Activated T-cell treated with anti-CD3 and anti-CD28 coated beads, Interleukin-2, amount 50 U/mL, for 24 hours (primary cell): ENCODE data around the gene ALOX15B.

ENCODE experiments used
- DNase-seq: peaks from one replicate; pipeline ENCODE4 v3.0.0-alpha.2; 2020
- H3K27ac Mint-ChIP-seq: 2 replicates; pipeline ENCODE4 v1.8.0; 2020; ENCODE audit warnings: mild to moderate bottlenecking, mixed read lengths
- H3K27me3 Mint-ChIP-seq: 2 replicates; pipeline ENCODE4 v1.8.0; 2020; ENCODE audit warnings: mixed read lengths
- H3K36me3 Mint-ChIP-seq: 2 replicates; pipeline ENCODE4 v1.8.0; 2020; ENCODE audit warnings: low read depth, mixed read lengths
- H3K4me1 Mint-ChIP-seq: 2 replicates; pipeline ENCODE4 v1.8.0; 2020; ENCODE audit warnings: low read depth, mixed read lengths
- H3K4me3 Mint-ChIP-seq: 2 replicates; pipeline ENCODE4 v1.8.0; 2020; ENCODE audit warnings: mild to moderate bottlenecking, moderate library complexity, mixed read lengths
- H3K9me3 Mint-ChIP-seq: 2 replicates; pipeline ENCODE4 v1.8.0; 2020; ENCODE audit warnings: mixed read lengths

Gene ALOX15B

DNA sequence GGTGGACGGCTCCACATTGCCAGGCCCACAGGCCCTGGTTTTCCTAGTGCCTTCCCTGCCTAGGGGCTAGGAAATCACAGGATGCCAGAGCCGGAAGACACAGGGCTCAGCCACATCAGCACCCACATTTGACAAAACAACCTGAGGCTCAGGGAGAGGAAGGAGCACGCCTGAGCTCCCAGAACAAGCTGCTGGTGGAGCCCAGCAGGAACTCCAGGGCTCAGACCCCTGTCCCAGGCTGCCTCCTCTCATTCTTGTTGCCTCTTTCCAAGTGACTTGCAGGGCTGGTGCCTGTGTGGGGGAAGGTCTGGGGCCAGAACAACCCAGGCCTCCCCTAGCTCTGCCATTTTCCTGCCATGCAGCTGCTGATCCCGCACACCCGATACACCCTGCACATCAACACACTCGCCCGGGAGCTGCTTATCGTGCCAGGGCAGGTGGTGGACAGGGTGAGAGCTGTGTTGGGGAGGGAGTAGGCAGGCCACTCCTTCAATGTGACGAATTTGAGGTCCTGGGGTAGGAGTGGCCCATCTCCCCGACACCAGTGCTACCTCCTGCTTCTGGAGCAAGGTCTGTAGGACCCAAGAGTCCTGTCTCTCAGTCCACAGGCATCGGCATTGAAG is 7.6 kb downstream of the ALOX15B start:
- no peak for DNase-seq
- Mint-ChIP-seq H3K36me3 (no peaks in the 10 kb centered on the region), H3K27ac (no peak overlapping the region), H3K27me3 (peaks cover 3% of the 10 kb centered on the region), H3K9me3 (no peaks in the 10 kb centered on the region), H3K4me1 (peaks cover 1% of the 10 kb centered on the region), H3K4me3 (no peak overlapping the region)

DNA sequence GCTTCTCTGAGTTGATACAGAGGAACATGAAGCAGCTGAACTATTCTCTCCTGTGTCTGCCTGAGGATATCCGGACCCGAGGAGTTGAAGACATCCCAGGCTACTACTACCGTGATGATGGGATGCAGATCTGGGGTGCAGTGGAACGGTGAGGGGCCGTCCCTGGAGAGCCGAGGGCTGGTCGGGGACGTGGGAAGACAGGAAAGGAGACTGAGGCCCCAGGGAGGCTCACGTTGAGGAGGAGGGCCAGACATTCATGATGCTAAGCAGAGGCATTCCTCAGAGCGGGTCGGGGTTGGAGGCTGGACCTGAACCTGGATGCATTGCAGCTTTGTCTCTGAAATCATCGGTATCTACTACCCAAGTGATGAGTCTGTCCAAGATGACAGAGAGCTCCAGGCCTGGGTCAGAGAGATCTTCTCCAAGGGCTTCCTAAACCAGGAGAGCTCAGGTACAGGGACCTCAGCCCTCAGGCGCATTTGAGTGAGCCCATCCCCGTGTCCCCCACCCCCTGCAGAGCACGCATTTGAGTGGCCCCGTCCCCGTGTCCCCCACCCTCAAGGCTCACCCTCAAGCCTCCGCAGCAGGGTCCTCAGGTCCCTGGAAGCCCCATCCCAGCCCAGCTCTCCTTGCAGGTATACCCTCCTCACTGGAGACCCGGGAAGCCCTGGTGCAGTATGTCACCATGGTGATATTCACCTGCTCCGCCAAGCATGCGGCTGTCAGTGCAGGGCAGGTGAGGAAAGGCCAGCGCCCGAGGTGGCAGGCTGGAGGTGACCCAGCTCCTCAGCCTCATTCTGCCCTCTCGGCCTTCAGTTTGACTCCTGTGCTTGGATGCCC is 8.3 kb downstream of the ALOX15B start:
- Mint-ChIP-seq H3K9me3 (no peaks in the 10 kb centered on the region), H3K27ac (no peak overlapping the region), H3K27me3 (no peaks in the 10 kb centered on the region), H3K4me1 (no peaks in the 10 kb centered on the region), H3K36me3 (no peaks in the 10 kb centered on the region), H3K4me3 (no peak overlapping the region)
- no peak for DNase-seq

DNA sequence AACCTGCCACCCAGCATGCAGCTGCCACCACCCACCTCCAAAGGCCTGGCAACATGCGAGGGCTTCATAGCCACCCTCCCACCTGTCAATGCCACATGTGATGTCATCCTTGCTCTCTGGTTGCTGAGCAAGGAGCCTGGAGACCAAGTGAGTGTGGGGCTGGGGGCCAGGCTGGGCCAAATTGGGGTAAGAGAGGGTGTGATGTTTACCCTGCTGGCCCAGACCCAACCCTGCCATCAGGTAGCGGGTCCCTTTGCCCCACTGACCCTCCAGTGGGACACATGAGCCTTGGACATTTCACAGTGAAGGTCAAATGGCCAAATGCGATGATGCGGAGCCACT is 8.9 kb downstream of the ALOX15B start:
- H3K4me1 Mint-ChIP-seq = no peaks in the 10 kb centered on the region
- H3K4me3 Mint-ChIP-seq = no peak overlapping the region
- no peaks in the 10 kb centered on the region for H3K27me3 Mint-ChIP-seq
- no peak for DNase-seq
- no peaks in the 10 kb centered on the region for H3K9me3 Mint-ChIP-seq
- no peak overlapping the region for H3K27ac Mint-ChIP-seq
- no peaks in the 10 kb centered on the region for H3K36me3 Mint-ChIP-seq

DNA sequence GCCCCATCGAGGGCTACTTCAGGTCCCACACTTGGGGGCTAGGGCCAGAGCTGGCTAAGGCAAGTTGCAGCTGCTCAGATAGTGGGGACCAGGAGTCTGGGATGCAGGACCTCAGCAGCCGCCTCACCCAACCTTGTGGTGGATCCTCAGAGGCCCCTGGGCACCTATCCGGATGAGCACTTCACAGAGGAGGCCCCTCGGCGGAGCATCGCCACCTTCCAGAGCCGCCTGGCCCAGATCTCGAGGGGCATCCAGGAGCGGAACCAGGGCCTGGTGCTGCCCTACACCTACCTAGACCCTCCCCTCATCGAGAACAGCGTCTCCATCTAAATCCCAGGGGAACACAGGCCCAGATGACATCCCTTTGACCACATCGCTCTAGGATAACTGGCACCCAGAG is 9.4 kb downstream of the ALOX15B start:
- H3K27me3 Mint-ChIP-seq = no peaks in the 10 kb centered on the region
- no peaks in the 10 kb centered on the region for H3K4me1 Mint-ChIP-seq
- DNase-seq = no peak
- H3K27ac Mint-ChIP-seq = no peak overlapping the region
- no peak overlapping the region for H3K4me3 Mint-ChIP-seq
- no peaks in the 10 kb centered on the region for H3K36me3 Mint-ChIP-seq
- no peaks in the 10 kb centered on the region for H3K9me3 Mint-ChIP-seq

DNA sequence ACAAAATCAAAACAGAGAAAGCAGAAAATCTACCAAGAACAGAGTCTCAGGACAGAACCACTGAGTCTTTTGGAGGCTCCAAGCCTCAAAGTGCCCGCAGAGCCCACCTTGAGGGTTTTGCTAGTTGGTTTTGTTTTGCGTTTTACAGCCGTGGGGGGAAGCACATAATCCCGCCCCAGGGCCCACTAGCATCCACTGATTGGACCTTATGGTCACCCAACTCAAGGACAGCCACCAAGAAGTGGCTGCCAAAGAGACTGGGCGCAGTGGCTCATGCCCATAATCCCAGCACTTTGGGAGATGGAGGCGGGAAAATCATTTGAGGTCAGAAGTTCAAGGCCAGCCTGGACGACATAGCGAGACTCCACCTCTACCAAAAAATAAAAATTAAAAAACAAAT is 9.9 kb downstream of the ALOX15B start:
- H3K9me3 Mint-ChIP-seq = no peaks in the 10 kb centered on the region
- no peak overlapping the region for H3K27ac Mint-ChIP-seq
- no peaks in the 10 kb centered on the region for H3K27me3 Mint-ChIP-seq
- no peaks in the 10 kb centered on the region for H3K36me3 Mint-ChIP-seq
- H3K4me1 Mint-ChIP-seq = no peaks in the 10 kb centered on the region
- no peak for DNase-seq
- no peak overlapping the region for H3K4me3 Mint-ChIP-seq

DNA sequence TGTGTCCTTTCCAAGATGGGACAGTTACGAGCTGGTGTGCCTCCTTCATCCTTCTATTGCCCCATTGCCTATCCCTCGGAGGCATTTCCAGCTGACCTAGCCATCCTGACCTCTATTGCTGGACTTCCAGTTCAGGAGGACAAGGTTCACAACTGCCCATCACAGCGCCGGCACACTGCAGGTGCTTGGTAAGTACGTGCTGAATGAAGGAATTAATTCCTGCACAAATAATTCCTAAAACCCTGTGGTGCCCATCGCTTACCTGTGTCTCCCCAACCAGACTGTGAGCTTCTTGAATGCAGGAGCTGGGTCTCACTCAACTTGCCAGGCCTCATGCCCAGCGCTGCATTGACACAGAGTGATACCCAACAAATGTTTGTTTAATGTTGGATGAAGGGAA is 13.0 kb downstream of the ALOX15B start:
- Mint-ChIP-seq H3K36me3 (no peaks in the 10 kb centered on the region), H3K4me3 (no peak overlapping the region), H3K27me3 (peaks cover 10% of the 10 kb centered on the region), H3K9me3 (no peaks in the 10 kb centered on the region), H3K4me1 (peaks cover 14% of the 10 kb centered on the region), H3K27ac (no peak overlapping the region)
- DNase-seq = no peak

DNA sequence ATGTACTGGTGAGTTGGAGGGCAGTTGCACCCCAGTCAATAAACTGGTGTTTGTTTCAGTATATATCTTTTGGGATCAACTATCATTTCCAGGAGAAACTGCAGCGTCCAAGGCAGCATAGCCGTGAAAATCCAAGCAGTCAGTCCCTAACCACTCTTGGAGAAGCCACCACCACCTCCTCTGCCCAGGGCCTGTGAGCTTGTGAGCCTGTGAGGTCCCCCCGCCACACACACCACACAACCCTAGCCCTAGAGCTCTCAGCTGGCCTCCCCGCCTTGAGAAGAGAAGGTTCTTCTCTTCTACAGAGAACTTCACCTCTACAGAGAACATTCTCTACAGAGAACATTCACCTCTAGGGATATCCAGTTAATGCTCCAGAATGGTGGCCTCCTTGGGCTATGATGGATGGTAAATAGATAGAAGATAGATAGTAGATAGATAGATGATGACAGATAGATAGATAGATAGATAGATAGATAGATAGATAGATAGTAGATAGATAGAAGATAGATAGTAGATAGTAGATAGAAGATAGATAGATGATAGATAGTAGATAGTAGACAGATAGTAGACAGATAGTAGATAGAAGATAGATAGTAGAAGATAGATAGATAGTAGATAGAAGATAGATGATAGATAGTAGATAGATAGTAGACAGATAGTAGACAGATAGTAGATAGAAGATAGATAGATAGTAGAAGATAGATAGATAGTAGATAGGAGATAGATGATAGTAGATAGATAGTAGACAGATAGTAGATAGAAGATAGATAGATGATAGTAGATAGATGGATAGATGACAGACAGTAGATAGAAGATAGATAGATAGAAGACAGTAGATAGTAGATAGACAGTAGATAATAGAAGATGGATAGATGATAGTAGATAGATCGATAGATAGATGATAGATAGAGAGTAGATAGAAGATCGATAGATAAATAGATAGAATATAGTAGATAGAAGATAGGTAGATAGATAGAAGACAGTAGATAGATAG is 13.7 kb downstream of the ALOX15B start:
- Mint-ChIP-seq H3K36me3 (no peaks in the 10 kb centered on the region), H3K27me3 (peaks cover 17% of the 10 kb centered on the region), H3K27ac (no peak overlapping the region), H3K9me3 (no peaks in the 10 kb centered on the region), H3K4me1 (peaks cover 18% of the 10 kb centered on the region), H3K4me3 (no peak overlapping the region)
- DNase-seq = no peak

DNA sequence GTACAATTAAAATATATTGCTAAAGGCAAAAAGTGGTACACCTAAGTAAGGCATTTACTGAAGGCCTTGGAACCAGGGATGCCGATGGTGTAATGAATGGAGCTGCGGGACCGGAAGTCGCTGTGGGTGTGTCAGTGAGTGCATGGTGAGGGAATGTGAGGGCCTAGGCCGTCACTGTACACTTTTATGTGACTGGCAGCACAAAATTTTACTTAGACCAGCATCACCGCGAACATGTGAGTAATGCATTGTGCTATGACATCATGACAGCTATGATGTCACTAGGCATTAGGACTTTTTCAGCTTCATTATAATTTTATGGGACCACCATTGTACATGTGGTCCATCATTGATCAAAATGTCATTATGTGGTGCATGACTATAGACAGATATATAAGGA is 14.7 kb downstream of the ALOX15B start:
- Mint-ChIP-seq H3K4me3 (no peak overlapping the region), H3K27me3 (peaks cover 24% of the 10 kb centered on the region), H3K9me3 (no peaks in the 10 kb centered on the region), H3K27ac (no peak overlapping the region), H3K4me1 (peaks cover 19% of the 10 kb centered on the region), H3K36me3 (no peaks in the 10 kb centered on the region)
- DNase-seq = no peak

DNA sequence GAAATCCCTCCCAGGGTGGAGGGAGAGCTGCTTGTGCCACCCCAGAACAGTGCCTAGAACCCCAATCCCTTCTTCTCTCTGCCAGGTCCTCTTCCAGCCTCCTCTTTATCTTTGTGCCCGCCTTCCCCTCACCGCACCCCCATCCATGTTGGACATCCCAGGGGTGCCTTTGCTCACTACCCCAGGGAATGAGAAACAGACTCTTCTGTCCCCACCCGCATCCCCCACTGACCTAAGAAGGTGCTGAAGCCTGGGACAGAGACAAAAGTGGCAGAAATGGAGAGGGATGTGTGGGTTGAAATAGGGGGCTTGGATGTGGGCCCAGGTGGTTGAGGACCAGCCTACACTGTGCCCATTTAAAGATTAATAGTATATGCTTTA is 17.0 kb downstream of the ALOX15B start:
- no peak overlapping the region for H3K27ac Mint-ChIP-seq
- H3K4me1 Mint-ChIP-seq = peaks cover 19% of the 10 kb centered on the region
- H3K27me3 Mint-ChIP-seq = peaks cover 46% of the 10 kb centered on the region
- H3K36me3 Mint-ChIP-seq = no peaks in the 10 kb centered on the region
- no peak overlapping the region for H3K4me3 Mint-ChIP-seq
- no peaks in the 10 kb centered on the region for H3K9me3 Mint-ChIP-seq
- no peak for DNase-seq

DNA sequence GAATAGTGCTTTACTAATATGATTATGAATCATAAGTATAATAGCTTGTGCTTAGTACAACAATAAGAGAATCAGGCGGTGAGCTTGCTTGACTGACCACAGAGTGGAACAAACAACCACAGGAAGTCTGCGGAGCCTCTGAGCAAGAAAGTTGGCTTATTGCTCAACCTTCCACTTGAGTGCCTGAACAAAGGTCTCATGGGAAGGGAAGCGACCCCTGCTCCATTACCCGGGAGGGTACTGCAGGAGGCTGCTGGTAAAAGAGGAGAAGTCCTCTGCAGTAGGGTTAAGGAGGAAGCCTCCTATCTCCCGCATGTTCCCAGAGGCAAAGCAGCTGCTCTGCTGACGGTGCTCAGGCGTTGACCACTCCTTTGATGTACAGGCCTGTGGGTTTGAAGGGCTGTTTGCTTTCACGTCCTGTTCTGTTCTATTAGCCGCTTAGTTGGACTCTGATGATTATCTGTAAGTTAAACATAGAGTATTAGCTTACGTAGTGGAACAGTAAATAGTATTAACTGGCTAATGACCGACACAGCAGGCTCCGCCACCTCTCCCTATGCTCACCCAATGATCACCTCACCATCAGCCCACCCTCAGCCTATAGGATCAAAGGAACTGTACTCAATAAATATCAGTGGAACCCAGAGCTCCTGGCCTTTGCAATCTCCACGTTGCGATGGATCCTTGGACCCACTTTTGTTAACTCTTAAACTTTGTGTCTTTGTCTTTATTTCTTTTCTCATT is 17.5 kb downstream of the ALOX15B start:
- DNase-seq = no peak
- Mint-ChIP-seq H3K27ac (no peak overlapping the region), H3K36me3 (no peaks in the 10 kb centered on the region), H3K9me3 (no peaks in the 10 kb centered on the region), H3K27me3 (peaks cover 51% of the 10 kb centered on the region), H3K4me3 (no peak overlapping the region), H3K4me1 (peaks cover 19% of the 10 kb centered on the region)

DNA sequence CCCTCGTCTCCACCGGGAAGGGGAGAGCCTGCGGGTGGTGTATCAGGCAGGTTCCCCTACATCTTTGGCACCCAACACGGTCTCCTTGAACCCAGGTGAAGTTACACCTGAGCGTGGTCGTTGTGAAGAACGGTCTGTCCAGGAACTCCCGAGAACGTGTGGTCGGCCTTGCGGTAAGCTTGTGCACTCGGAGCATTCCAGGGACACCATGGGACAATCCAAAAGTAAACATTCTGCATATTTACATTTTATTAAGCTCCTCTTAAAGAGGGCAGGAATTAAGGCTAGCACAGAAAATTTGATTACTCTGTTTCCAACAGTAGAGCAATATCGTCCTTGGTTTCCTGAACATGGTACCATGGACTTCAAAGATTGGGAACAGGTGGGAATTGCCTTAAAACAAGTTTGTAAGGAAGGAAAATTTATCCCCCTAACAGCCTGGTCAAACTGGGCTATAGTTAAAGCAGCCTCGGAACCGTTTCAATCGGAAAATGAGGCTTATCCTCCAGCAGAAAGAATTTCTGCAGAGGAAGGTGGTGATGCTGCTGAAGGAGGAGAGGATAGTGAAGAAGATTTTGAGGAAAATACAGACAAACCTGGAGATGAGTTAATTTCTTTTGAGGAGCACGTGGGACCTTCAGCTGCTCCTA is 18.2 kb downstream of the ALOX15B start:
- no peaks in the 10 kb centered on the region for H3K36me3 Mint-ChIP-seq
- peaks cover 19% of the 10 kb centered on the region for H3K4me1 Mint-ChIP-seq

DNA sequence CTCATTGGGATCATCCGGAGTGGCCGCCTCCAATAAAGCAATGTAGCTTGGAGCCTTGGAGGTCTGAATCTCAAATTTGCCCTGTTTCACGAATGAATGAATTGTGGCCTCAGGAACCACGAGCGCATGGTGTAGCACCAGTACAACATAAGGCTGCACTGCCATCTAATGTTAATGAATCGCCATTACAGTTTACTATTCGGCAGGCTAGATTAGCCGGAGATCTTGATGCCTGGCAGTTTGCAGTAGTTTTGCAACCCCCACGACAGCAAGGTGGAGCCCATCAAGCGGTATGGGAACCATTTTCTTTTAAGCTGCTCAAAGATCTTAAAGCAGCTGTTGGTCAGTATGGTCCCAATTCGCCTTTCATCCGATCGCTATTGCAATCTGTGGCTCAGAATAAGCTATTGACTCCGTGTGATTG is 18.8 kb downstream of the ALOX15B start:
- Mint-ChIP-seq H3K4me3 (no peak overlapping the region), H3K9me3 (no peaks in the 10 kb centered on the region), H3K36me3 (no peaks in the 10 kb centered on the region), H3K4me1 (peaks cover 20% of the 10 kb centered on the region), H3K27me3 (peaks cover 64% of the 10 kb centered on the region), H3K27ac (no peak overlapping the region)
- peak; percentile 65 for DNase-seq

More for the DNA sequence above, 18.2 kb downstream of the ALOX15B start:
- Mint-ChIP-seq H3K27ac (no peak overlapping the region), H3K9me3 (no peaks in the 10 kb centered on the region), H3K27me3 (peaks cover 58% of the 10 kb centered on the region), H3K4me3 (no peak overlapping the region)
- no peak for DNase-seq

DNA sequence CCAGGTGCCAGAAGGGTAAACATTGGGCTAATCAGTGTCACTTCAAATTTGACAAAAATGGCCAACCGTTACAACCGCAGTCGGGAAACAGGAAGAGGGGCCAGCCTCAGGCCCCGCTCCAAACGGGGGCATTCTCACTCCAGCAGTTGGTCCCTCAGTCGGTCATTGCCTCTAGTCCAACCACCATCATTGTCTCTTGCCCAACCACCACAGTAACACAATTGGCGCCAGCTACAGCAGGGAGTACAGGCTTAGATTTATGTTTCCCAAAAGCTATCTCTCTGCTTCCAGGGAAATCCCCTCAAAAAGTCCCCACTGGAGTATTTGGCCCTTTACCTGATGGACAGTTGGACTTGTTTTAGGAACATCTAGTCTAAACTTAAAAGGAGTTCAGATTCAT is 20.3 kb downstream of the ALOX15B start:
- Mint-ChIP-seq H3K9me3 (no peaks in the 10 kb centered on the region), H3K36me3 (no peaks in the 10 kb centered on the region), H3K4me3 (no peak overlapping the region), H3K4me1 (peaks cover 21% of the 10 kb centered on the region), H3K27ac (no peak overlapping the region), H3K27me3 (peaks cover 76% of the 10 kb centered on the region)
- DNase-seq = no peak

DNA sequence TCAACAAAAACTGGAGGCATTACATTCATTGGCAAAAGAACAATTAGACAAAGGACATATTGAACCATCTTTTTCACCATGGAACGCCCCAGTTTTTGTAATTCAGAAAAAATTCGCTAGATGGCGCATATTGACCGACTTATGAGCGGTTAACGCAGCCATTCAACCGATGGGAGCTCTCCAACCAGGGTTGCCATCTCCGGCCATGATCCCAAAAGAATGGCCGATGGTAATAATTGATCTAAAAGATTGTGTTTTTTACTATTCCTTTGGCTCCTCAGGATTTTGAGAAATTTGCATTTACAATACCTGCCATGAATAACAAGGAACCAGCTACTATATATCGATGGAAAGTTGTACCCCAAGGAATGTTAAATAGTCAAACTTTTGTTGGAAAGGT is 21.4 kb downstream of the ALOX15B start:
- Mint-ChIP-seq H3K4me3 (no peak overlapping the region), H3K27ac (no peak overlapping the region), H3K27me3 (peaks cover 87% of the 10 kb centered on the region), H3K4me1 (peaks cover 21% of the 10 kb centered on the region), H3K9me3 (no peaks in the 10 kb centered on the region), H3K36me3 (no peaks in the 10 kb centered on the region)
- DNase-seq = peak; percentile 49
